ENCODE measurements around the gene MEGF11.

The MEGF11 gene

GRCh38 chr15:66115568-66116206 is 137.9 kb downstream of the MEGF11 start (continued):
- no peak for TF ChIP-seq SETDB1 (IDR thresholded peaks at IDR 0.05; ENCODE audit: insufficient read length, low read length)
- TF ChIP-seq KLF17 (tag by site-specific recombination; IDR thresholded peaks at IDR 0.05), result peak; percentile 27; the same call in 1 of the 2 replicates
- no peak for TF ChIP-seq MZF1 (tag by site-specific recombination; IDR thresholded peaks at IDR 0.05; ENCODE audit: borderline replicate concordance)
- no peak for TF ChIP-seq WT1 (tag by site-specific recombination; IDR thresholded peaks at IDR 0.05)
- no peak for TF ChIP-seq ZSCAN23 (tag by site-specific recombination; IDR thresholded peaks at IDR 0.05)
- TF ChIP-seq KLF16 (tag by site-specific recombination; IDR thresholded peaks at IDR 0.05), result no peak
- TF ChIP-seq BCL11B (tag by site-specific recombination; IDR thresholded peaks at IDR 0.05; ENCODE audit: low read depth), result no peak
- TF ChIP-seq GLI4 (tag by site-specific recombination; IDR thresholded peaks at IDR 0.05), result no peak
- TF ChIP-seq ZBTB17 (tag by site-specific recombination; IDR thresholded peaks at IDR 0.05), result no peak
- no peak for TF ChIP-seq GLIS2 (tag by site-specific recombination; IDR thresholded peaks at IDR 0.05)
- TF ChIP-seq ZNF18 (tag by site-specific recombination; IDR thresholded peaks at IDR 0.05), result no peak
- no peak for TF ChIP-seq ZNF449 (tag by site-specific recombination; IDR thresholded peaks at IDR 0.05)

- TF ChIP-seq ZBTB6 (tag by site-specific recombination; IDR thresholded peaks at IDR 0.05) (no peak), ZNF184 (tag by site-specific recombination; IDR thresholded peaks at IDR 0.05) (no peak), MYNN (tag by site-specific recombination; IDR thresholded peaks at IDR 0.05; ENCODE audit: borderline replicate concordance) (no peak), ZNF513 (tag by site-specific recombination; IDR thresholded peaks at IDR 0.05) (no peak), ZBTB48 (tag by site-specific recombination; IDR thresholded peaks at IDR 0.05) (no peak)
- POLR2A ChIA-PET, result no interaction called here
Observed at GRCh38 chr15:66114863-66115425, 138.6 kb downstream of the MEGF11 start.

More at GRCh38 chr15:66114863-66115425, 138.6 kb downstream of the MEGF11 start:
- Histone ChIP-seq H3K27ac (ENCODE audit: extremely low read depth, low read depth, low read length) (no peak overlapping the region), H3K36me3 (ENCODE audit: control insufficient read depth in 2 of 2, insufficient read depth in 1 of 2, low read length in 2 of 2) (no peaks in the 10 kb centered on the region), H3K4me1 (ENCODE audit: control insufficient read depth, insufficient read depth, low read length) (no peaks in the 10 kb centered on the region), H3K9me3 (ENCODE audit: control insufficient read depth, insufficient read depth, low read depth, low read length) (no peaks in the 10 kb centered on the region), H3K4me3 (ENCODE audit: low read depth, low read length) (no peak overlapping the region)
- CTCF ChIA-PET, result no interaction called here
